Transverse colon (tissue), 4 donors: ENCODE data around the gene RTTN. TPM values are rescaled to one million over a fixed set of nuclear protein-coding genes. Genes with fewer than 3 reads are reported as not detected.

Source experiments
- DNase-seq: peaks from one replicate; pipeline ENCODE4 v3.0.0-alpha.2; 2019
- H3K27ac ChIP-seq, 4 donors: fragments of 200-600 bp; sonication (generic); 2 replicates each; pipeline ENCODE4 v1.5.1; 2016 to 2018; ENCODE audit warnings: inconsistent platforms in 4 of 4
- H3K27me3 ChIP-seq: fragments of 200-600 bp; sonication (generic); 2 replicates; pipeline ENCODE4 v1.5.1; 2017; ENCODE audit warnings: inconsistent platforms
- H3K36me3 ChIP-seq, 4 donors: fragments of 200-600 bp; sonication (generic); 2 replicates each; pipeline ENCODE4 v1.5.1; 2017 to 2019; ENCODE audit warnings: inconsistent platforms in 4 of 4
- H3K4me1 ChIP-seq, 4 donors: fragments of 200-600 bp; sonication (generic); 2 replicates each; pipeline ENCODE4 v1.5.1; 2017 to 2020; ENCODE audit warnings: inconsistent platforms in 4 of 4
- H3K4me3 ChIP-seq, 4 donors: fragments of 200-600 bp; sonication (generic); 1 replicate in 1 of 4; 2 replicates in 3 of 4; pipeline versions ENCODE4 v1.5.1 to v1.6.1; 2017 to 2019; ENCODE audit warnings: inconsistent platforms in 4 of 4
- H3K9me3 ChIP-seq, 2 donors: fragments of 200-600 bp; sonication (generic); 2 replicates each; pipeline ENCODE4 v1.5.1; 2017 to 2019; ENCODE audit warnings: inconsistent platforms in 2 of 2
- CTCF ChIP-seq, 5 experiments: fragments of 200-600 bp in 3 of 5; fragments of 450-650 bp in 2 of 5; sonication (generic) in 3 of 5; IDR thresholded peaks; 1 replicate in 2 of 5; 2 replicates in 3 of 5; pipeline ENCODE4 v1.5.1; 2016 to 2017; ENCODE audit warnings: antibody characterized with exemption in 5 of 5, inconsistent platforms in 3 of 5, mild to moderate bottlenecking in 2 of 5, moderate library complexity in 1 of 5
- EP300 ChIP-seq: sonication (generic); formaldehyde crosslinking; IDR thresholded peaks from one replicate; pipeline ENCODE4 v1.6.1; 2017; ENCODE audit warnings: antibody characterized with exemption, low read depth
- POLR2A ChIP-seq: fragments of 450-650 bp; IDR thresholded peaks from one replicate; pipeline ENCODE4 v1.6.1; 2016; ENCODE audit warnings: antibody characterized with exemption, mild to moderate bottlenecking, moderate library complexity
- POLR2AphosphoS5 ChIP-seq, 3 donors: sonication (generic); formaldehyde crosslinking; IDR thresholded peaks; one replicate each; pipeline ENCODE4 v1.6.1; 2016; ENCODE audit warnings: antibody characterized with exemption in 3 of 3
- WGBS, 2 donors: methylation state at CpG; one replicate each; pipeline ENCODE4 v1.1.5; 2018; ENCODE audit warnings: low coverage in 1 of 2; 5-methylcytosine and 5-hydroxymethylcytosine counted together
- in situ Hi-C, 4 donors: fragments of 200-750 bp; cut with MboI; loops; one replicate each; pipeline versions ENCODE4 v1.15.0 to v1.15.1; 2017; ENCODE audit warnings: low sequenced_read_pairs in 3 of 4, low pct_ligation_motif_present in 1 of 4, low pct_unique_long_range_greater_than_20kb in 1 of 4
- intact Hi-C: fragments of 100-400 bp; cut with DNase I; formaldehyde crosslinking; loops from one replicate; pipeline ENCODE4 v1.15.1; 2023; ENCODE audit warnings: low total_unique reads
- total RNA-seq, 4 donors: library from RNA; depleted of rRNA; stranded (reverse); fragments of >200 nt; gene quantifications; one replicate each; pipeline ENCODE4 v1.1.0, GENCODE V29; 2016

RTTN gene
- total RNA-seq, 4 donors from 2014 or later, result 9.7 to 18.7 (median 13.1) TPM

DNA sequence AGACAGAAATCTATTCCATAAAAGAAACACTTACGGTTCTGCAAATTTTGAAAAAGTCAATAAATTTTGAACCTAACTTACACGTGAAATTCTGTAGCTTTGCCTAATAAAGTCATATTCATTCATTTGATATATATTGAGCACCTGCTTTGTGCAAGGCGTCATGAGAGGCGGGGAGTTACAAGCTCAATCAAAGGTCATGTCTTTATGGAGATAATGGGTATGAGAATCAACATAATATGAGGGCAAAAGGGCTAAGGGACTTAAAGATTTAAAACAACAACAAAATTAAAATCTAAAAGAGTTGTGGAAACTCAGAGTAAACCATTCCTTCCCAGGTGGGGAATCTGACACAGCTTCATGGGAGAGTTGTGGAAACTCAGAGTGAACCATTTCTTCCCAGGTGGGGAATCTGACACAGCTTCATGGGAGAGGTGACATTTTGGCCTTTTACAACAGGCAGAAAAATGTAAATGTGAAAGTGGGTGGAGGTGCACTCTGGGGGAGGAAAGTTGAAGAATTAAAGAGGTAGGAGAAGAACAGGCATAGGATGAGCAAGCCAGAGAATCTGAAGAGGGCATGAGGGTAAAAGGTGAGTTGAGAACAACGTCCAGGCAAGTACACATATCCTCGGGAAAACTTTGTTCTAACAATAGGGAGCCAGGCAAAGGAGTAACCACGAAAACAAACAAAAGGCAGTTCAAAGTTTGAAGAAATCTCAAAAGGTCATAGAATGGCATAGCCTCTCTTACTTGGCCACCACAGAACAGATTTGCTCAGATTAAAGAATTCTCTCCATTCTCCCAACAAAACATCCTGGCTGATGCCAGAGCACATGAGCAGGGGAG is 208.3 kb downstream of the RTTN start:
- intact Hi-C loops (no loop called here), in situ Hi-C loops (no loop called here)
- Histone ChIP-seq H3K9me3 (no peaks in the 10 kb centered on the region), H3K36me3 (no peaks in the 10 kb centered on the region), H3K27me3 (no peaks in the 10 kb centered on the region), H3K27ac (no peak overlapping the region), H3K4me3 (no peak overlapping the region), H3K4me1 (peaks cover 0 to 5% (median 0%) of the 10 kb centered on the region in 4 donors)
- TF ChIP-seq POLR2AphosphoS5 (IDR thresholded peaks at IDR 0.05) (no peak), CTCF (IDR thresholded peaks at IDR 0.05) (no peak), POLR2A (no peak), EP300 (no peak)
- WGBS, 2 donors, result 57 to 62% methylated on average over 7 of the region's 7 CpGs
- DNase-seq, result no peak

DNA sequence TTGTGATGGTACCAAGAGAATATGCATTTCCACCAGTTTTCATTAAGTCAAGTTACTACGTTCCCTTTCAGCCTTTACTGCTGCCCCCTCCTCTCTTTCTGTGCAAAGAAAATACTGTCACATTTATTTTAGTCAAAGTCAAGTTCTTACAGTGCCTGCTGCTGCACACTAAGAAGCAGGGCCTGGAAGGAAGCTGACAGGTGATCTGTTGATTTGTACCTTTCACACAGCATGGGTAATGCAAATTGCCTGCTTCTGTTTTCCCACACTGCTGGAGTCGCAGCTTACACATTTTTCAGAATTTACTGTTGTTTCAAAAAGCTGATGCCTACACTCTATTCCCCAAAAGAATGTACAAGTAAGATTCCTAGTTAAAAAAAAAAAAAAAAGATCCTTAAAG is 209.1 kb downstream of the RTTN start:
- intact Hi-C loops, result no loop called here
- 94% methylated on average over 2 of the region's 2 CpGs for WGBS, 2 donors
- in situ Hi-C loops, result no loop called here

DNA sequence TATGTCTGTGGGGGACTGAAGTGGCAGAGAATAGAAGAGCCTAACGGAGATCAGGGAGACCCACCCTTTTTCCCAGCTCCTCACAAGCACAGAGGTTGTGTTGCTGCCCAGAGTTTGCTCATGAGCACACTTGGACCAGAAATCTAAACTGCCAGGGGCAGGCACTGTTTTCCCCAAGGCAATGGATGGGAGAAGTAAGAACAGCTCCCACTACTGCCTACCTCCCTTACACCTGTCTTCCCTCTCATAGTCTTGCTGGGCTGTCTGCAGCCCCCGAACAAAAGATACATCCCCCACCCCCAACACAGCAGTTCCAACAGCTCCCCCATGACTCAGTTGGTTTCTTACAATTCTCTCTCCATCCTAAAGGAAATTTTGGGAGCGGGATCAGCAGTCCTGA is 209.7 kb downstream of the RTTN start:
- TF ChIP-seq POLR2AphosphoS5 (IDR thresholded peaks at IDR 0.05) (no peak), CTCF (IDR thresholded peaks at IDR 0.05) (no peak), EP300 (no peak), POLR2A (no peak)
- no peaks in the 10 kb centered on the region for H3K9me3 ChIP-seq
- no peak overlapping the region for H3K4me3 ChIP-seq
- no peak for DNase-seq
- in situ Hi-C loops, result no loop called here
- H3K4me1 ChIP-seq, result peaks cover 0 to 5% (median 0%) of the 10 kb centered on the region in 4 donors
- WGBS, 2 donors, result 93 to 100% methylated on average over 1 to 3 of the region's 3 CpGs
- H3K27me3 ChIP-seq, result no peaks in the 10 kb centered on the region
- H3K27ac ChIP-seq, result no peak overlapping the region
- intact Hi-C loops, result no loop called here
- H3K36me3 ChIP-seq, result no peaks in the 10 kb centered on the region

More for the DNA sequence above, 209.1 kb downstream of the RTTN start:
- Histone ChIP-seq H3K4me3 (no peak overlapping the region), H3K4me1 (peaks cover 0 to 5% (median 0%) of the 10 kb centered on the region in 4 donors), H3K9me3 (no peaks in the 10 kb centered on the region), H3K36me3 (no peaks in the 10 kb centered on the region), H3K27ac (no peak overlapping the region), H3K27me3 (no peaks in the 10 kb centered on the region)
- TF ChIP-seq CTCF (IDR thresholded peaks at IDR 0.05), result no peak
- no peak for TF ChIP-seq EP300
- no peak for TF ChIP-seq POLR2AphosphoS5 (IDR thresholded peaks at IDR 0.05)
- no peak for TF ChIP-seq POLR2A
- DNase-seq, result no peak

GRCh38 chr18:69992776-69993175 is 212.7 kb downstream of the RTTN start:
- intact Hi-C loops (no loop called here), in situ Hi-C loops (no loop called here)

More at GRCh38 chr18:69992776-69993175, 212.7 kb downstream of the RTTN start:
- no peak for TF ChIP-seq POLR2A
- no peak for TF ChIP-seq CTCF (IDR thresholded peaks at IDR 0.05)
- no peak for TF ChIP-seq EP300
- TF ChIP-seq POLR2AphosphoS5 (IDR thresholded peaks at IDR 0.05), result no peak
- no peak for DNase-seq
- Histone ChIP-seq H3K9me3 (peaks cover 6 to 7% of the 10 kb centered on the region in 2 donors), H3K27ac (no peak overlapping the region), H3K4me3 (no peak overlapping the region), H3K4me1 (no peaks in the 10 kb centered on the region), H3K36me3 (peaks cover 0 to 3% (median 0%) of the 10 kb centered on the region in 4 donors), H3K27me3 (no peaks in the 10 kb centered on the region)
- 57 to 89% methylated on average over 1 of the region's 1 CpG for WGBS, 2 donors
